Dedifferentiated amniotic fluid mesenchymal stem cell (primary cell): Measurements from ENCODE around the gene MTHFR.
"Not testable (repeated sequence)": the region's sequence is repeated elsewhere in the genome, so short reads cannot be mapped to it uniquely, and the experiment has no call there.

Experiments used
- DNase-seq: peaks from one replicate; pipeline ENCODE4 v3.0.0-alpha.2; 2016; ENCODE audit errors: extremely low spot score

The MTHFR gene

DNA sequence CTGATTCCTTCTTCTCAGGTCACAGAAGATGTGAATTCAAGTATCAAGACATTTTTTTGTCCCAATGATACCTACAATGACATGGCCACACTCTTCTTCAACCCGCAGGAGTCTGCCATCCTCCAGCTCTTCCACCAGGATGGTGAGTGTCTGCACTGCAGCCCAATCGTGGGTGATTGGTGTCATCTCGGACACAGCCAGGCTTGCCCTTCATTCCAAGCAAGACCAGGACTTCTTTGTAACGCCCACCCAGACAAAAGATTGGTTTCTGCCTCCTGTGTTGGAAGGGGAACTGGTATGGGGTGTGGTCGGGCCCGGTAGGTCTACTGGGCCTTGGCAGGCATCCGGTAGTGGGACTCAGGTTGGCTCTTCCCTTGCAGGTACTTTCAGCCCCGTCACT lies 27.7 kb upstream of the MTHFR start:
- no peak for DNase-seq

DNA sequence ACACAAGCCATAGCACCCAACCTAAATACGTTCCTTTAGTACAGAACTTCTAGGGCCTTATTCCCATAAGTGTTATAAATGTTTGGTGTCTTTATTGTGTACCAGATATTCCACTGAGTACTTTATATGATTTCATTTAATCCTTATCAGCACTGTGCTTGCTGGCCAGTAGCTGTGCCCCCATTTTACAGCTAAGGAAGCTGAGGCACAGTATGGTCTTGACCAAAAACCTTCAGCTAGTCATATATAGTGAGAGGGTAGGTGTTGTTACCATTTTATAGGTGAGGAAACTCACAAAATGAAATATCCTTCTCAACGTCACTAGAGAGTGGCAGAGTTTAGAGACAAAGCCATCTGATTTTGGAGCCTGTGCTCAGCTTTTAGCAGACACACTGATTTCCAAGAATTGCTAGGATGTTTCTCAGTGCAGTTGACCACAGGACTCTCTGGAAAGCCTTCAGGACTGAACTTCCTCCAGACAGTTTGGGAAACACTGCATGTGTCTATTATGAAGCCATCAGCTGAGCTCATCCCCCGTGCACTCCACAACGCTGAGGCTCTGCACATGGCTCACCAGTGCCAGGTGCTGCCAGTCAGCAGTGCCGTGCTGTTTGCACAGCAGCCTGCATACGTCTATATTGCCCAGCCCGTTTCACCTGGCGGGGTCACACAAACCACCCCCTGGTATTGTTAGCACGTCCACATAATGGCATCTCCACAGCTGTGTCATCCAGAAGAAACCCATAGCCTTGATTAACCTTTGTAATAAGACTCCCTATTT lies 26.4 kb upstream of the MTHFR start:
- no peak for DNase-seq

DNA sequence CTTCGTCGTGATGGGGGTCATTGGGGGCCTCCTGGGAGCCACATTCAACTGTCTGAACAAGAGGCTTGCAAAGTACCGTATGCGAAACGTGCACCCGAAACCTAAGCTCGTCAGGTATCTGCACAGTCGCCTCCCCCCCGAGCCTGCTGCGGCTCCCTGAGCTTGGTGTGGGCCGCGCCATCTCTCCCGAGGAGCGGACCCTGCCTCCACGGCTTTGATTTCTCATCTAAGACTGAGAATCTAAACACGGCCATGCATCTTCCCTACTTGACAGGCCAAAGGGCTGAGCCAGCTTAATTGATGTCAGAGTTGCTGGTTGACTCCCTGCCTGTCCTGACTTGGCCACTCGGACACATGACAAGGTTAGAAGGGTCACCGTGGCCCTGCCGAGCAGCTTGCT lies 22.7 kb upstream of the MTHFR start:
- no peak for DNase-seq

DNA sequence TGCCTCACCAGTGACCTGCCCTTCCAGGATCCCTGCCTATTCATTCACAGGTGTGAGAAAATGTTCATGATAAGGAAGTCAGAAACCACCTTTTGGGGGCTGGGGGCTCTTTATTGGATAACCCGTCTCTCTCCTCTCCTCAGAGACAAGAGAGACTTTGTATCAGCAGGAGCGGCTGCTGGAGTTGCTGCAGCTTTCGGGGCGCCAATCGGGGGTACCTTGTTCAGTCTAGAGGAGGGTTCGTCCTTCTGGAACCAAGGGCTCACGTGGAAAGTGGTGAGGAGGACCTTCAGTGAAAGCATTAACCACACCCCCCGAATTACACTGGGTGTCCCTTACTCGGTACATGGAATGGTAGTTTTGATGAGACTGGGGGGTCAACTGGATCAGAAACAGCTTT lies 21.2 kb upstream of the MTHFR start:
- no peak for DNase-seq

DNA sequence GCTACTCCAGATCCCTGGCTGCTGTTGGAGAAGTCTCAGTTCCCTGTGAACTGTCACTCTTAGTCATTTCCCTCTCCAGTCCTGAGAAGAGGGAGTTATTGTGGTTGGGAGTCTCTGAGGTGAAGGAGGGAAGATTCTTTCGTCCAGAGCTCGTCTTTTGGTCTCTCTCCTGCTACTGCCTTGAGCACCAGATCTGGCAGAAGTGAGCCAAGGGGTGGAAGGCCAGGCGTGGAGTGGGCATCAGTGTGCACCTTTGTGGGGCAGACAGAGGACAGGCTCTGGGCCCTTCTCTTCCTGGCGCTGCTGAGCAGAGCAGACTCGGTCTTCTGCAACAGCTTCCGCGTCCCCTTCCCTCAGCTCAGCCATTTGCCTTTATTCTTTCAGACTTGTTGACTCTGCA lies 19.4 kb upstream of the MTHFR start:
- DNase-seq = no peak

DNA sequence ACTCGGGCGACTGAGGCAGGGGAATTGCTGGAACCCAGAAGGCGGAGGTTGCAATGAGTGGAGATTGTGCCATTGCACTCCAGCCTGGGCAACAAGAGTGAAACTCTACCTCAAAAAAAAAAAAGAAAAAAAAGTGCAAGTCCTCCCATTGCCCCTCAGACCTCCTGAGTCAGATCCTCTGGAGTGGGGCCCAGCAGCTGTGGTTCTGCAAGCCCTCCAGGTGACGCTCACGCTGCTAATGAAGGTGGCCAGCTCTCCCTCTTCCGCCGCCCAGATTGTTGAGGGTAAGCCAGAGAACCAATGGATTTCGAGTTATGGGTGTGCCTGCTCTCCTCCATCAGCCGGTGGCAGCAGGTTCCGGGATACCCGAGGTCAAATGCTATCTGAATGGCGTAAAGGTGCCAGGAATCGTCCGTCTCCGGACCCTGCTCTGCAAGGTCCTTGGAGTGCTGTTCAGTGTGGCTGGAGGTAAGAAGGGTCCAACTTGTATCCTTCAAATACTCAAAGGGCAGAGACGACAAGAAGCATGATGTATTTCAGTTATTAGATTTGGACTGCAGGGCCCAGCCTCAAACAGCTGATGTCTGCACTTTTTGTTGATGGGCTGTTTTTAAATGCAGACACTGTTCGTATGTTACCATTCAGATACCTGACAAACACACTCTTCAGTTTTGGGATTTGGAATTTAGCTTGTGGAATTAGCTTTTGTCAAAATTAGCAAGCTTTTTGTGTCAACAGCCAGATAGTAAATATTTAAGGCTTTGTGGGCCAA lies 17.8 kb upstream of the MTHFR start:
- no peak for DNase-seq

DNA sequence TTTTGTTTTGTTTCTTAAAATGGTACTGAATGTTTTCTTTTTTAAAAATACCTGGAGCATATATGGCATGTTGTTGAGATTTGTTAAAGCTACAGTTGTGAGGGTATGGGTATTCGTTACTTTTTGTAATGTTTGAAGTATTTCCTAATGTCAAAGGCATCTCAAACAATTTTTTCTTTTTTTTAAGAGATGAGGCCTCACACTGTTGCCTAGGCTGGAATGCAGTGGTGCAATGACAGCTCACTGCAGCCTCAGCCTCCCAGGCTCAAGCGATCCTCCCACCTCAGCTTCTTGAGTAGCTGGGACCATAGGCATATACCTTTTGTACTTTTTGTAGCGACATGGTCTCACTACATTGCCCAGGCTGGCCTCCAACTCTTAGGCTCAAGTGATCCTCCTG lies 16.3 kb upstream of the MTHFR start:
- DNase-seq = no peak

DNA sequence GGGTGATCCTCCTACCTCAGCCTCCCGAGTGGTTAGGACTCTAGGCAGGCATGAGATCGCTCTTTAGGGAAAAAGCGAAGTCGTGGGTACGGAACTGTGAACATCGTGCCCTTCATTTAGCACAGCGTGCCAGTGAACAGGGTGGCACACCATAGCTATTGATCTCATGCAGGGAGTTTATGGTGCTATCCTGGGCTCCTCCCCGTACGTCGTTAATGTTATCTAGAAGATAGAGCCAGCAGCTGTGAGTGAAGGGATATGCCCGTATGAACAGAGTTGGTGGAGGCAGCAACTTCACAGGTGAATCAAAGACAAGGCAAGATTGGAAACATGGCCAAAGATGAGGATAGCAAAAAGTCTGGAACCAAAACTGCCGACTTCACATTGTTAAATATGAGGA lies 11.4 kb upstream of the MTHFR start:
- no peak for DNase-seq

DNA sequence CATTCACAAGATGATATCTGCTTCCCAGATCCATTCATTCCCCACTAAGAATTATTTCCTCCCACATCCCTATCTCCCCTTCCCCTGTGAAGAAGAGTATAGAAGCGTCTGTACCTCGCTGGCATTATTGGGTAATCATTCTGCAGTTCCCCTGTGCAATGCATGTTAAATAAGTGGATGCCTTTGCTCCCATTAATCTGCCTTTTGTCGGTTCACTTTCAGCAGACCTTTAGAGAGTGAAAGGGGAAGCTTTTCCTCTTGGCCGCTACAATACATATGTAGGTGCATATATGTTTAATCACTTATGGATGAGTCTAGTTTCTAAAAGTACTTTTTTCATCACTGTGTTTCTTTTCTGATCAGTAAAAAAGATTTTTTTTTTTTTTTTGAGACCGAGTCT lies 7.3 kb upstream of the MTHFR start:
- no peak for DNase-seq

DNA sequence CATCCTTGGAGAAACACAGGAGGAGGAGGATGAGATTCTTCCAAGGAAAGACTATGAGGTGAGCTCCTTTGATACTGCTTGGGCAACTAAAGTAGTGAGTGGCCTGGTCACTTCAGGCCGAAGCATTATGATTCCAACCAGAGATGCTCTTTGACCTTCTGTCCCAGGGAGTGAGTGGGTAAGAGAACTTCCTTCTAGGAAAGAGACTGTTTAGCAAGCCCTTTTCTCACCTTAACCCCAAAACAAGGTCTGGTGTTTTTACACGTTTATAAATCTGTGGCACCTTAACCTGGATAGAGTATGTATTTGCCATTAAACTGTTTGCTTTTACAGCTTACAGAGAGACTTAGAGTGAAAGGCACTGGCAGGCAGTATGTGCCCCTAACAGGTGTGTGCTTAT lies 1.4 kb upstream of the MTHFR start:
- DNase-seq = no peak

DNA sequence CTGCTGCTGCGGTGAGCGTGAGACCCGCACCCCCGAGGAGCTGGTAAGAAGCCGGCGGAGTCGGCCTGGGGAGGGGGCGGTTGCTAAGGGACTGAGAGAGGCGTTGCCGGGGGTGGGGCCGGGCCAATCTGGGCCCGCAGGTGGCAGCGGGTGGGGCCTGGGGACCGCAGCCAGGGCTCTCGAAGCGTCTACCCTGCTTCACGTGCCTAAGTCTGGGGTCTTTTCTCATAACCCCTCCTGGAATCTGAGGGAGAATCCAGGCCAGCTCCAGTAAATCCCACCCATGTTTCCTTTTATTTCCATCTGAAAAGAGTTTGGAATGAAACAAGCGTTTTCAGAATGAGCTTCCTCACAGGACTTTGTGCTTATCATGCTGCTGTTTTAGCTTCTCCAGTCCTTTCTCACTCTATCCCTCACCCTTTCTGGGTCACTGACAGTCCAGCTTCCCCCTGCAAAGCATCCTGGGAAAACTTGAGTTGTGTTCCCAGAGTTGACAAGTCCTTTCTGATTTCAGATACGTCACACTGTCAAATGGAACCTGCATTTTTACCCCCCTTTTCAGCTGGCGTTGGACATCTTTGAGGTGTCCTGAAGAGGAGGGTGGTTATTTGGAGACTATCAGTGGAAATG lies 658 bp upstream of the MTHFR start:
- peak; percentile 43 for DNase-seq

DNA sequence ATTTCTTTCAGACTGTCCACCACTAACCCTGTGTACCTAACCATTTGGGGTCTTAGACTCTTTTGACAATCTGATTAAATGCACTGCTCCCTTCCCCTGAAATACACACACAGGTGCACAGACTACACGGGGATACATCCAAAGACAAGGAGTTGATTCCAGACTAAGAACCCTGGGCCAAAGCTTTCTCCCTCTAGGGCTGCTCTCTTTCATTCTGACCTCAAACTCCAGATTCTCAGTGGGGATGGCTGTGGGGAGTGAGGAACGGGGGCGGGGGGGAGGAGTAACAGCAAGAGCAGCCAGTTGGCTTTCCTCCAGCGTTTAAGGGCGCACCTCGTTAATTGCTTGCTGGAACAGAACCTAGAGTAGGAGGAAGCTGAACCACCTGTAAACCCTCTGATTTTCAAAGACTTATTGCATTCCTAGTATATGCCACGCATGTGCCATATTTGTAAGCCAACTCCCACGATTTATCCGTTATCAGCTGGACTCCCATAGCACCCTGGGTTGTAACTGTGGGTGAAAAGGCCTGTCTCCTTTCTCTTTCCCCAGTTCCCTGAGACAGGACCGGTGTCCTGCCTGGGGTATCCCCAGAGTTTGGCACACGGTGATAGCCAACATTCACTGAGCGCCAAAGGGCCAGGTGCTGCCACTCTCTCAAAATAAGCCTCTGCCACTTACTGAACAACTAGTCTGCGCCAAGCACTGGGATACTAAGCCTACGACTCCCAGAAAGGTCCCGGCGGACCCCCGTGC lies 920 bp downstream of the MTHFR start:
- DNase-seq = no peak

DNA sequence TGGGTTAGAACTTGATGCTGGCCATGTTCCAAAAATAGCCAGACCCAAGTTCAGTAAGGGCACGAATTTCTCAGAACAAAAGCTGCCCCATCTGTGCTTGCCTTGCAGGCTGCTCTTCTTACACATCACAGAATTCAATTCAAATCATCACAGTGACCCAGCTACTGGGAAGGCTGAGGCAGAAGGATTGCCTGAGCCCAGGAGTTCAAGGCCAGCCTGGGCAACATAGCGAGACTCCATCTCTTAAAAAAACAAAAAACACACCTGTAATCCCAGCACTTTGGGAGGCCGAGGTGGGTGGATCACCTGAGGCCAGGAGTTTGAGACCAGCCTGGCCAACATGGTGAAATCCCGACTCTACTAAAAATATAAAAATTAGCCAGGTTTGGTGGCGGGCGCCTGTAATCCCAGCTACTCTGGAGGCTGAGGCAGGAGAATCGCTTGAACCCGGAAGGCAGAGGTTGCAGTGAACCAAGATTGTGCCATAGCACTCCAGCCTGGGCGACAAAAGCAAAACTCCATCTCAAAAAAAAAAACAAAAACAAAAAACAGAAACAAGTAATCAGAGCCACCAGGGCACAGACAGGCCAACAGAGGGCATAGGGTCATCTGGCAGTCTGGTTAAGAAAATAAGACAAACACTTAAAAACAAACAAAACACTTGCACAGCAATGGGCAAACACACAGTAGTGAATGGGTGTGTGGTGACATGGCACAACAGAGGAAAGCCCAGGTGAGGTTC lies 1.7 kb downstream of the MTHFR start:
- DNase-seq = not testable (repeated sequence)

DNA sequence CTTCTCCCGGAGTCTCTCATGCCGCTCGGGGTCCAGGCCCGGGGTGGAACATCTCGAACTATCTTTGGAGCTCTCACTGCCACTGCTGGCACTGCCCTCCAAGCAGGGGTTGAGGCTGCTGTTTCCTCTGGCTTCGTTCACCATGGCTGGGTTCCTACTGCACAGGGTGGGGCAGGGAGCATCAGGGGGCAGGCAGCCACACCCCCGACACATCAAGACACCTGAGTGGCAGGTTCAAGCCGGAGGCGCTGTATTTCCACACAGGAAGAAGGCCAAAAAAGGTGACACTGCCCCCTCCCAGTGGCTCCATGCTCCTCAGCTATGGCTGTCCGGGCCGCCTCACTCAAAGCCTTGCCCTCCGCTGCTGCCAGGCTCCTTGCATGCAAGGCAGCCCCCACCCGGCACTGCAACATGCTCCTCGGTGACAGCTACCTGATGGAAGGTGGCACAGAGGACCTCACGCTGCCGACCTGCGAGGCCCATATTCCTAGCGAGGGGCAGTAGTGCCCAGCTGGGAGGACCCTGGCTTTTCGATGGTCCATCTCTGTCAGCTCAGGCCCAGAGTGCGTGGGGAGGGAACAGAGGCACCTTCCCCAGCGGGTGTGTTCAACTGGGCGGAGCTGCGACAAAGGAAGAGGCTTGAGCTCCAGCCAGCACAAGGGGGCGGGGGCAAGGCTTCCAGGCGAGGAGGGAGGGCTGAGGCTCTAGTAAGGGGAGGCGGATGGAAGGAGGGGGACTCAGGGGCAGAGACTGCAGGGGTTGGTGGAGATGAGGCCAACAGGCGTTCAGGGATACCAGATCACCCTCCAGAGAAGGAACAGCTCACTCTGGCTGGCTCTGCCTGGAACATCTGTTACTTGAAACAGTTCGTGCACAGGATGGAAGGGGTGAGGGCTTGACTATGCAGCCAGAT lies 2.5 kb downstream of the MTHFR start:
- peak; percentile 95 for DNase-seq

DNA sequence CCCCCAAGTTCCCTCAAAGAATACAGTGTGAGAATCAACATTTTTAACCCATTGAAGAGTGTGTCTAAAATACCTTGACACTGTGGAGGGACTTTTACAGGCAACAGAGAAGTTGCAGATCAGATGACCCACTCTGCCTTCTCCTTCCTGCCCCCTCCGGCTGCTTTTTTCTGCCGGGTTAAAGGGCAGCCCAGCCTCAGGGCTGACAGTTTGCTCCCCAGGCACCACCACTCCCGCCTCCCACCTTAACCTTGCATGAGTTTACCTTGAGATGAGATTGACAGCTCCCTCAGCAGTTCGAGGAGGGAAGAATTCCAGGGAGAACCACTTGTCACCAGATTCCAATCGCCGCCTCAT lies 3.2 kb downstream of the MTHFR start:
- no peak for DNase-seq

DNA sequence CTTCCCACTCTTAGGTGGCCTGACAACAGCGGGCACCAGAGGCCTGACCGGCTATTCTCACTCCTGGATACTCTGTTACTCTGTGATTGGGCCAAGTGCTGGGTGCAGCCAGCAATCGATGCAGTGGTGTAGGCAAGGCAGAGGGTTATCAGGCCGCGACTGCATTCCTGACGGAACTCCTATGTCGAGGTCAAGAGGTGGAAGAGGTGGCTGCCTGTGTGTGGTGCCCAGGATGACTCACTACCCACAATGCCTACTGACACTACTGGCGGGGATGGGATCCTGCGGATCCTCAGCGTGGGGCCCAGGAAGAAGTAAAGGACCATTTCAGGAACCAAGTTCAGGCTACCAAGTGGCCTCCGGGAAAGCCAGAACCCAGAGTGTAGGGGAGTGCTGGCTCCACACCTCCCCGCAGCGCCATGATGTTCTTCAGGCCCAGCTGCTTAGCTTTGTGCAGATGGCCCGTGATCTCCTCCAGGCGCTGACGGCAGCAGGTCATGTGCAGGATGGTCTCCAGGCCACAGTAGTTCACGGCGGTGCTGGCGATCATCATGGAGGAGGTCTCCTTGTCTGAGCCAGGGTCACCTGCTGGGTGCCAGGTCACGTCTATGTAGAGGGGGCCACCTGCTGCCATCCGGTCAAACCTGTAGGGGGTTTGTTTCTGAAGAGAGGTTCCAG lies 4.9 kb downstream of the MTHFR start:
- no peak for DNase-seq

DNA sequence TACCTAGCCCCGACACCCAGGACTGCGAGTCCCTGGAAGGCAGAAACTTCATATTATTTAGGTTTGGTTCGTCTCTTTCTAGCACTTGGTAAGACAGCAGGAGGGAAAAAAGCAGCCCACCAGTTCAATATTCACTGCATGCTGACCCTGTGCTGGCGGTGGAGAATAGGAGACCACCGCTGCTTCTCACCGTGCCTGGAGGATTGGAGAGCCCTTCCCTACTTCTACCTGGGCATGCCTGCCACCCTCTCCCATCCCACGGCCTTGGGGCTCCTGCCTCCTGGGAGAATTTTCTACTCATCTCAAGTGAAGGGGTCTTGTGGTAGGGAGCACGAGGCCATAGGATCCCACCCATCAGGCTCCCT lies 5.4 kb downstream of the MTHFR start:
- no peak for DNase-seq

DNA sequence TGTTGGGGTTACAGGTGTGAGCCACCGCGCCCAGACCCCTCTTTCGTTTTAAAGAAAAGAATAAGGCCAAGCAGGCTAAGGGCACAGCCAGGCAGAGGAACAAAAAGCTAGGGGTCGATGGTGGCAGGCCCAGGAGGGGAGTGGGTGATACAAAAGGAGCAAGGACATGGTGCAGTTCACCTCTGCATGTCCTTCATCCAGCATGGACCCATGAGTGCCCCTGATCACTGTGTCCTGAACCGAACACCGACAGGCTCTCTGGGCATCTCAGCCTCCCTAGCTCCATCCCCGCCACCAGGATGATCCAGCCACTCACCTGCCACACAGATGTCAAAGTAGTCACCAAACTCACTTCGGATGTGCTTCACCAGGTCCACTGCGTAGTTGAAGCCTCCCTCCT lies 5.9 kb downstream of the MTHFR start:
- DNase-seq = no peak

DNA sequence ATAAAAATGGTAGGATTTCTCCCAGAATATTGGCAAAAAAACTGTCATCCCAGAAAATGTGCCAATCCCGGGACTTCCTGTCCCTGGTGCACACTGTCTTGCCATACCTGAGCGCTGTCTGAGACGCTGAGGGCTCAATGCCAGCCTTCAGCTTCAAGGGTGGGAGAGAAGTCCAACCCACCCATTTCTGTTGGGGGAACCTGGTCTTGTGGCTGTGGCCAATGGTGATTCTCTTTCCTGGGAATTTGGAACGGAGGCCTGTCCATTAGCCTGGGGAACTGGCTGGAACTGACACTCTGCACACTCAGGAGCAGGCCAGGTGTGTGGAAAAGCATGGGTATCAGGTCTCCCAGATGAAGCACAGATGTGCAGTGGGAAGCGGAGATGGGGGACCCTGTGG lies 6.7 kb downstream of the MTHFR start:
- no peak for DNase-seq
